ENCODE measurements around the gene RPS15A.
"Not testable (repeated sequence)": the region's sequence is repeated elsewhere in the genome, so short reads cannot be mapped to it uniquely, and the experiment has no call there.

RPS15A gene

GRCh38 chr16:18757960-18758660 lies 32.0 kb downstream of the RPS15A start:
- DNase-seq (ENCODE audit: extremely low read depth in 1 of 2, low read depth in 1 of 2) = not testable (repeated sequence)

GRCh38 chr16:18756639-18757038 lies 33.5 kb downstream of the RPS15A start:
- not testable (repeated sequence) for DNase-seq (ENCODE audit: extremely low read depth in 1 of 2, low read depth in 1 of 2)

GRCh38 chr16:18742870-18743269 lies 47.3 kb downstream of the RPS15A start:
- not testable (repeated sequence) for DNase-seq (ENCODE audit: extremely low read depth in 1 of 2, low read depth in 1 of 2)

- not testable (repeated sequence) for DNase-seq (ENCODE audit: extremely low read depth in 1 of 2, low read depth in 1 of 2)
Measured at GRCh38 chr16:18740027-18740426, 50.1 kb downstream of the RPS15A start.

- DNase-seq (ENCODE audit: extremely low read depth in 1 of 2, low read depth in 1 of 2) = not testable (repeated sequence)
Measured at GRCh38 chr16:18738768-18739167, 51.4 kb downstream of the RPS15A start.

- DNase-seq (ENCODE audit: extremely low read depth in 1 of 2, low read depth in 1 of 2) = not testable (repeated sequence)
Measured at GRCh38 chr16:18734279-18734678, 55.9 kb downstream of the RPS15A start.

Measured in activated CD8-positive, alpha-beta memory T cell treated with anti-CD3 and anti-CD28 coated beads for 1 hour (primary cell).